Measurements from ENCODE around the gene CDK6.

DNA sequence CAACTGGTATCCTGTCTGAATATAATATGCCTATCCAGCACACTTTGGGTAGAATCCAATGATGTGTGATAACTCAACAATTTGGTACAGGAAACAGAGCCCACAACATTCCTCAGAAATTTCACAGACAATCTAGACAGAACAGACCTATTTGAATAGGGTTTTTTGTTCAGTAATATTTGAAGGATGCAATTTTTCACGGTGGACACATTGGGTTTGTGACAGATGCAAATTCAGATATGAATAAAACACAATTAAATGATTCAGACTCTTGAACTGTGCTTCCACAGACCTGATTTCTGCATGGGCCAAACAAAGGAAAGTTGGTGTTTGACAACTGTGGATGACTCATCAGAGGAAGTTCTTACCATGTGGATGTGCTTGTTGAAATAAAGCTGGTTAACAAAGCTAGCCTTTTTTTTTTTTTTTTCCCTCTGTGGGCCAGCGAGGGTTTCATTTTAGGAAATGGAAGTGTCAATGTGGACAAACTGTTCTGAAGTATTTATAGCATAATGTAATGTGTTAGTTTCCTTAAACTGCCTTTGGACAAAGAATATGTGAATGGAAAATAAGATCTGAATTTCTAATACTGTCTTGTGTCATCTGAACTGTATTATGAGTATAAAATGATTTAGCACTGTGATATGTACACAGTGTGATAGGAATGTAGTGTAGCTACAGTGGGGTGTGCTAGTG lies 203.0 kb downstream of the CDK6 start:
- no peak for TF ChIP-seq ELF4 (IDR thresholded peaks at IDR 0.05)
- TF ChIP-seq SP1 (IDR thresholded peaks at IDR 0.05), result no peak
- no peak for TF ChIP-seq BHLHE40 (IDR thresholded peaks at IDR 0.05; ENCODE audit: borderline replicate concordance)
